Right lobe of liver (tissue), 6 donors: ENCODE measurements around the gene AP1G2. TPM values are rescaled to one million over a fixed set of nuclear protein-coding genes. Genes with fewer than 3 reads are reported as not detected.
A peak's percentile ranks its signal among the peaks of the same experiment; 100 is the strongest.

Experiments used
- ATAC-seq, 4 donors: fragments of 200-7000 bp; cut with Tn5 transposase; one replicate each; pipeline ENCODE4 v1.9.1; 2020; ENCODE audit warnings: mild to moderate bottlenecking in 4 of 4, moderate library complexity in 4 of 4
- DNase-seq, 3 donors: peaks; one replicate each; pipeline ENCODE4 v3.0.0-alpha.2; 2020
- H3K27ac ChIP-seq, 3 donors: fragments of 200-600 bp; one replicate each; pipeline ENCODE4 v1.8.0; 2022
- H3K27me3 ChIP-seq, 2 donors: fragments of 200-600 bp; one replicate each; pipeline ENCODE4 v1.8.0; 2022
- H3K36me3 ChIP-seq, 4 donors: fragments of 200-600 bp; sonication (generic) in 1 of 4; one replicate each; pipeline versions ENCODE4 v1.5.1 to v1.8.0; 2017 to 2022; ENCODE audit warnings: control low read depth in 1 of 4
- H3K4me1 ChIP-seq, 4 donors: fragments of 200-600 bp; sonication (generic) in 1 of 4; one replicate each; pipeline versions ENCODE4 v1.5.1 to v1.8.0; 2017 to 2022; ENCODE audit warnings: control low read depth in 1 of 4
- H3K4me3 ChIP-seq, 3 donors: fragments of 200-600 bp; one replicate each; pipeline ENCODE4 v1.8.0; 2022
- H3K9me3 ChIP-seq, 4 donors: fragments of 200-600 bp; sonication (generic) in 1 of 4; one replicate each; pipeline versions ENCODE4 v1.5.1 to v1.8.0; 2017 to 2022; ENCODE audit warnings: control low read depth in 1 of 4
- CTCF ChIP-seq, 4 donors: fragments of 200-600 bp in 3 of 4; fragments of 450-650 bp in 1 of 4; IDR thresholded peaks; one replicate each; pipeline versions ENCODE4 v1.5.1 to v1.8.0; 2016 to 2022; ENCODE audit warnings: antibody characterized with exemption in 4 of 4, mild to moderate bottlenecking in 2 of 4
- POLR2A ChIP-seq: fragments of 450-650 bp; IDR thresholded peaks from one replicate; pipeline ENCODE4 v1.6.1; 2017; ENCODE audit warnings: antibody characterized with exemption, mild to moderate bottlenecking
- WGBS: methylation state at CpG from one replicate; pipeline ENCODE4 v1.1.6; 2018; ENCODE audit warnings: low coverage, low lambda C conversion rate; ENCODE audit not compliant: insufficient coverage; ENCODE audit errors: missing lambda C conversion rate; 5-methylcytosine and 5-hydroxymethylcytosine counted together
- intact Hi-C, 2 donors: fragments of 100-400 bp; cut with DNase I; formaldehyde crosslinking; loops; one replicate each; pipeline versions ENCODE4 v1.11.2 to v1.14.1; 2022
- total RNA-seq, 6 experiments: library from RNA; depleted of rRNA in 2 of 6; stranded (reverse); fragments of >200 nt in 2 of 6; fragmentation: NEBNext Ultra II Directional in 3 of 6; extraction: Animal tissue kit (Norgen Biotek cat#: 25700) in 3 of 6; gene quantifications; one replicate each; pipeline versions ENCODE4 v1.1.0 to v1.2.4, GENCODE V29; 2016 to 2023
- donor health status: DM: no; HTN: yes; CAD: no.
- donor health status: DM: no; HTN: no; CAD: no.
- donor health status: DM: no; HTN: no; CAD: no.
- donor health status: DM: no; HTN: yes; CAD: no.
- donor health status: DM: no; HTN: yes; CAD: no.

Gene AP1G2
- total RNA-seq, 6 experiments from 2014 or later, result 13.6 to 25.9 (median 23.0) TPM

- Histone ChIP-seq H3K27me3 (no peaks in the 10 kb centered on the region), H3K27ac (no peak overlapping the region), H3K9me3 (no peaks in the 10 kb centered on the region), H3K4me3 (no peak overlapping the region), H3K36me3 (peaks cover 0 to 18% (median 0%) of the 10 kb centered on the region in 4 donors), H3K4me1 (peaks cover 0 to 25% (median 7%) of the 10 kb centered on the region in 4 donors)
- DNase-seq, result no peak
- no peak for ATAC-seq
- TF ChIP-seq CTCF (IDR thresholded peaks at IDR 0.05), result no peak
- no peak for TF ChIP-seq POLR2A
- intact Hi-C loops, result loop anchor here in 1 of 2 donors (5.0 kb wide), 1 partner anchor 84 kb away; no protein-coding TSS in a partner anchor
- 78% methylated on average over 1 of the region's 2 CpGs for WGBS
Measured at GRCh38 chr14:23561259-23561658, 6.3 kb downstream of the AP1G2 start.

GRCh38 chr14:23559926-23560520 is 7.6 kb downstream of the AP1G2 start:
- Histone ChIP-seq H3K36me3 (peaks cover 0 to 18% (median 0%) of the 10 kb centered on the region in 4 donors), H3K9me3 (no peaks in the 10 kb centered on the region), H3K27me3 (no peaks in the 10 kb centered on the region), H3K4me1 (peaks cover 0 to 25% (median 7%) of the 10 kb centered on the region in 4 donors), H3K27ac (no peak overlapping the region), H3K4me3 (no peak overlapping the region)
- WGBS, result 72% methylated on average over 2 of the region's 3 CpGs
- no peak for DNase-seq
- ATAC-seq, result no peak
- intact Hi-C loops, result loop anchor here in 1 of 2 donors (5.0 kb wide), 1 partner anchor 83 kb away; no protein-coding TSS in a partner anchor
- TF ChIP-seq POLR2A (no peak), CTCF (IDR thresholded peaks at IDR 0.05) (no peak)

GRCh38 chr14:23559010-23559925 is 8.3 kb downstream of the AP1G2 start:
- intact Hi-C loops, result no loop called here
- ATAC-seq (no peak), DNase-seq (no peak)
- H3K9me3 ChIP-seq, result no peaks in the 10 kb centered on the region
- WGBS, result 61% methylated on average over 14 of the region's 21 CpGs
- H3K27ac ChIP-seq, result no peak overlapping the region
- H3K4me3 ChIP-seq, result no peak overlapping the region
- no peaks in the 10 kb centered on the region for H3K27me3 ChIP-seq
- peaks cover 0 to 18% (median 0%) of the 10 kb centered on the region in 4 donors for H3K36me3 ChIP-seq
- TF ChIP-seq CTCF (IDR thresholded peaks at IDR 0.05), result peak; percentile 55 to 81 (median 76)
- no peak for TF ChIP-seq POLR2A
- H3K4me1 ChIP-seq, result peaks cover 0 to 25% (median 7%) of the 10 kb centered on the region in 4 donors

GRCh38 chr14:23558346-23559009 is 9.1 kb downstream of the AP1G2 start:
- H3K9me3 ChIP-seq, result no peaks in the 10 kb centered on the region
- peaks cover 0 to 17% (median 6%) of the 10 kb centered on the region in 4 donors for H3K4me1 ChIP-seq
- intact Hi-C loops, result no loop called here
- ATAC-seq (no peak), DNase-seq (no peak)
- WGBS, result 85% methylated on average over 5 of the region's 10 CpGs
- TF ChIP-seq POLR2A (no peak), CTCF (IDR thresholded peaks at IDR 0.05) (no peak)
- no peaks in the 10 kb centered on the region for H3K27me3 ChIP-seq
- no peak overlapping the region for H3K4me3 ChIP-seq
- H3K36me3 ChIP-seq, result peaks cover 0 to 18% (median 0%) of the 10 kb centered on the region in 4 donors
- no peak overlapping the region for H3K27ac ChIP-seq
